CD4-positive, alpha-beta T cell treated with Interleukin-17A for 4 hours (primary cell): ENCODE data around the gene HPGDS.
"Not testable (repeated sequence)": the region's sequence is repeated elsewhere in the genome, so short reads cannot be mapped to it uniquely, and the experiment has no call there.

ENCODE experiments used
- DNase-seq: peaks from one replicate; pipeline ENCODE4 v3.0.0-alpha.2; 2020; ENCODE audit warnings: mixed read lengths

The HPGDS gene

GRCh38 chr4:94307231-94307871 lies 35.3 kb downstream of the HPGDS start:
- no peak for DNase-seq

GRCh38 chr4:94306713-94307112 lies 35.9 kb downstream of the HPGDS start:
- no peak for DNase-seq

DNA sequence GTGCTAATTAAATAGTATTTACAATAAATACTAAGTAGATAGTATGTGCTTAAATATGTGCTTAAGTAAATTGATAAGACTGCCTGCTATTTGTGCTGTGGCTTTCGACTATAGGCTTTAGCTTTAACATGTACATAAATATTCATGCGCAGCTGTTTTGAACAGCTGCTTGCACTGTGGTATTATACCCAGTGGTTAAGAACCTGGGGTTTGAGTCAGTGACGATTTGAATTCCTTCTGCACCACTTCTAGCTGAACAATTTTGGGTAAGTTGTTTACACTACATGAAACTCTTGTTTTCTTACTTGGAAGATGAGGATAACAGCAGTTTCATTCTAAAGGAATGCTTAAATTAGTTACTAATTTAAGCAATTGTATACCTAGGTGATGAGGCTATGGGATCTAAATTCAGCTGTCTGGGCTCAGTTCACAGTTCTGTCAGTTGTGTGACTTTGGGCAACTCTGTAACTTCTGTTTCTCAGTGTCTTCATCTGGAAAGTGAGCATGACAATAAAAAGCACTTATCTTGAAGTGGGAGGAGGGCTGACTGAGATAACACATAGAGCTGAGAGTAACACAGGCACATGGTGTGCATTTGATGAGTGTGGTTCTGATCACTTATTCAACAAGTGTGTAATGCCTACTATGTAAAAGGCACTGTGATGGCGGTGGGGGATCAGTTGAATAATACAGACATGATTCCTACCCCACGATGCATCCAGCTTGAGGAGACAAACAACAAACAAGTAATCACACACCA lies 37.0 kb downstream of the HPGDS start:
- DNase-seq: no peak

DNA sequence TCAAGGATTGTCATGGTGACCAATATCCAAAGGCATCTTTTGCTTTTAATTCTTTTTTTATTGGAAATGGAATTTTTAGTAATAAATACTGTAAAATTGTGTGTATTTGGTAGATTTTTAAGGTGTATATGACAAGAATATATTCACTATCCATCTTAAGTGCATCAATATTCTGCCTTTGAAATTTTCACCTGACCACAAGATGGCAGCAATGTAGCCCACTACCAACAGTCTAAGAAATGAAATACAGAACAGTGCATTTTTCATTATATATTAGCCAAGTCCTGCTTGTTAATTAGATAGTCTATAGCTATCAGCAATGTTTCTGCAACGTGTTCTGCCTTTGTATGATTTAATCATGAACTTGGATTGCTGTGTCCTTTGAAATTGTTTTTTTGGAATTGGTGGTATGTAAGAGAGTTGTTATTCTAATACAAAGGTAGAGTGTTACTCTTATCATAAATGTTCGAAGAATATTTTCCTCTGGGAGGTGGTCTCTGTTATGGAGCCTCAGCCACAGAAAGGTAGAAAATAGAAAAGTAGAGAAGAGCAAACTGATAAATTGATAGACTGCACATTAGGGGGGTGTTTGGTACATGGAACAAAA lies 38.2 kb downstream of the HPGDS start:
- no peak for DNase-seq

DNA sequence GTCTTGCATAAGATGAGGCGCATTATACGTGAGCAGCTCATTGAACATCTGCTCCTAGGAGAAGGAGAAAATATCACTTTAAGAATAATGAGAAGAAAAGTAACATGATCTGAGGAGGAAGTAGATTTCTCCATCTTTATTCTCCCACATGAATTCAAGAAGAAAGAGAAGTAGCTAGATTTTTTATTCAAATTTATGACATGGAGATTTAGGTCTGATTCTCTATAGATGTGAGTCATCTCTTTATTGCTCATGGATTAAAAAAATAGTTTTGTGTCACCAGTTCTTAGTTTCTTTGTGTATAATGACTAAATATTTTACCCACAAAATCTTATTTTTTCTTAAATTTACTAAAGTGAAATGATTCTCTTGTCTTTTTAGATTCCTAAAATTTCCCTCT lies 40.4 kb downstream of the HPGDS start:
- no peak for DNase-seq

- no peak for DNase-seq
Observed at GRCh38 chr4:94298725-94299252, 43.8 kb downstream of the HPGDS start.

- DNase-seq: not testable (repeated sequence)
Observed at GRCh38 chr4:94295473-94295872, 47.2 kb downstream of the HPGDS start.

GRCh38 chr4:94293981-94294380 lies 48.7 kb downstream of the HPGDS start:
- DNase-seq: not testable (repeated sequence)

DNA sequence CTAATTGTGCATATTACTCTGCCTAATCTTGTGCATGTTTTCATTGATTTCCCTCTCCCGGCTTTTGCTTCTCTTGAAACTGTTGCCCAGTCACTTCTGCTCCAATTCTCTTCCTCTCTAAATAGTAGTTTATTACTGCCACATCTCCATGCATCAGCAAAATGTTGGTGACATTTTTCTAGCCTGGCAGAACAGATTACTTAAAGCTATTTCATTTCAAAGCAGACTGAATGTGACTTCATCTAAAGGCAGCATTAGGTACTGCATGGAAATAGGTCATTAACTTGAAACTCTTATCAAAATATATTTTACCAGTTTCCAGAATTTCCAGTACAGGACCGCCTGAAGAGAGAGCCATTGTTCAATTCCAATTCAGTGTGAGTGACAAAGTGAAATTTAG lies 52.4 kb downstream of the HPGDS start:
- no peak for DNase-seq

GRCh38 chr4:94285666-94286065 lies 57.0 kb downstream of the HPGDS start:
- DNase-seq: no peak

GRCh38 chr4:94284889-94285288 lies 57.7 kb downstream of the HPGDS start:
- no peak for DNase-seq

DNA sequence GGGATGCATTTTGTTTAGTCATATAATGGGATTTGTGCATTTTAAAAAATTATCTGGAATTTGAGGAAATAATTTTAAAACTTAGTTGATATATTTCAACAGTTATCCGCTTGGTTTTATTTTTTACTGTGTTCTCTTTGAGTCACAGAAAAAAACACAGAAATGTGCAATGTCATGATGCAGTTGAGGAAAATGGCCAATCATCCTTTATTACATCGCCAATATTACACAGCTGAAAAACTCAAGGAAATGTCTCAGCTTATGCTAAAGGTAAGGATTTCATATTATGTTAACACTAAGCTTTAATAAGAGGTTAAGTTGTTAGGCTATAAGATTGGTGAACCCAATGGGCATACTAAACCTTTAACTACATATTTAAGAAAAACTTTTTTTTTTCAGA lies 63.9 kb downstream of the HPGDS start:
- DNase-seq: no peak

GRCh38 chr4:94277534-94277933 lies 65.1 kb downstream of the HPGDS start:
- DNase-seq: no peak

DNA sequence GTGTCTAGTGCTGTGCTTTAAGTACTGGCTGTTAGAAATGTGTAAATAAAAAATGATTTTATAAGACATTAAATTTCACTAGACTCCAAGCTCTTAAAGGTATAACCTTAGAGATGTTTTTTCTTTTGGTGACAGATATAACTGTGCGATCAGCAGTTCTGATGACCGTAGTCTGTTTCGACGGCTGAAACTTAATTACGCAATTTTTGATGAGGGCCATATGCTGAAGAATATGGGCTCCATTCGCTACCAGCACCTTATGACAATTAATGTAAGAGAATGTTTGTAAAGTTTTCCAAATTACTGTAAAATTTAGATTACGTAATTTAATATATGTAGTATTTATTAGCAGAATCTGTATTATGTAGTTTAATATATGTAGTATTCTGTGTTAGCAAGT lies 66.4 kb downstream of the HPGDS start:
- DNase-seq: no peak

- no peak for DNase-seq
Observed at GRCh38 chr4:94274912-94275311, 67.7 kb downstream of the HPGDS start.

GRCh38 chr4:94271248-94271647 lies 71.4 kb downstream of the HPGDS start:
- DNase-seq: no peak

DNA sequence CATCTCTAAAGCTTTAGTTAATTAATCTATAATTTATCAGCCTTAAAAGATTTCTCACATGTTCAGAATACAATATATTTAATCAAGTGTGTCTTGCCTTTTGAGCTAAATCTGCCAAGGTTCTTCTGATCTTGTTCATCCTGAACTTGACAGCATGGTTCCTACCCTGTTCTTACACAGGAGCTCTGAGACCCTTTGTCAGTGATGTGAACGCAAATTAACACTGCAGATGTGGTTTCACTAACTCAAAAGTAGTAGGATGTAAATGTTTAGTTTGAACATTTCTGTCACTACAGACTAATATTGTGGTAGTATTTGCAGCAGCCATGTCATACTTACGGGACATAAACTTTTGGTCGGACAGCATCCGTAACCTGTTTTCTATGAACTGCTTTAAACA lies 75.6 kb downstream of the HPGDS start:
- DNase-seq: no peak

DNA sequence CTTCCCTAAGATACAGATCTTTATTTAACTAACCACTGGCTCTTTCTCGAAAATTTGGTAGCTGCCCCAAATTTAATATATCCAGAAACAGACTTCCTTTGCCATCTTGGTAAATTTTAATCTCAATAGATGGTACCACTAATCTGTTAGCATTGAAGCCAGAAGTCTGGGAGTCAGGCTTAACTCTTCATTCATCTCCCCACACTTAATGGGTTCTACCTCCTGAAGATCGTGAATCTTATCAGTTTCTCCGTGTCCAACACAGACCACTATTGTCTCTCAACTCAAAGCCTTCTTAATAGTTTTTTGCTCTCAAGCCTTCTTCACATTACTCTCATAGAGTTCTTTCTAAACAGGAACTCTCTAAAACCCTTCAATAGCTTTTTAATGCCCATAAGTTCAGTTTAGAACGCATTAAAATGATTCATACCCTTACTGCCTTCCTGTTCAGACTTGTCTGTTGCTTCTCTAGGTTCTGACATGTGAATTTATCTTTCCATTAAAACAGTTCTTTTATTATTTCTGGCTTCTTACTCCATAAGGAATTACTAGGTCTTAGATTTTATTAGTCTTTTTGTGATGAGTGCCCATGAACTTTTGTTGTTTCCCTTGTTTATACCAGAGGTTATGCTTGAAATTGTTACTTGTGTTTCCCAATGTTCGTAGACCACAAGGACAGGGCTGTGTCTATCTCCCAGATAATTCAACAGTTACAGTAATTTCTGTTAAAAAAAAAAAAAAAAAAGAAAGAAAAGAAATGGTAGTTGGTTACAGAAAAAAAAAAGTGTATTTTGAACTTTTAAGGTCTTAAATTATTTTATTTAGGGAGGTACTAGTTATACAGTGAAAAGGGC lies 80.2 kb downstream of the HPGDS start:
- no peak for DNase-seq

- no peak for DNase-seq
Observed at GRCh38 chr4:94256828-94257227, 85.8 kb downstream of the HPGDS start.

DNA sequence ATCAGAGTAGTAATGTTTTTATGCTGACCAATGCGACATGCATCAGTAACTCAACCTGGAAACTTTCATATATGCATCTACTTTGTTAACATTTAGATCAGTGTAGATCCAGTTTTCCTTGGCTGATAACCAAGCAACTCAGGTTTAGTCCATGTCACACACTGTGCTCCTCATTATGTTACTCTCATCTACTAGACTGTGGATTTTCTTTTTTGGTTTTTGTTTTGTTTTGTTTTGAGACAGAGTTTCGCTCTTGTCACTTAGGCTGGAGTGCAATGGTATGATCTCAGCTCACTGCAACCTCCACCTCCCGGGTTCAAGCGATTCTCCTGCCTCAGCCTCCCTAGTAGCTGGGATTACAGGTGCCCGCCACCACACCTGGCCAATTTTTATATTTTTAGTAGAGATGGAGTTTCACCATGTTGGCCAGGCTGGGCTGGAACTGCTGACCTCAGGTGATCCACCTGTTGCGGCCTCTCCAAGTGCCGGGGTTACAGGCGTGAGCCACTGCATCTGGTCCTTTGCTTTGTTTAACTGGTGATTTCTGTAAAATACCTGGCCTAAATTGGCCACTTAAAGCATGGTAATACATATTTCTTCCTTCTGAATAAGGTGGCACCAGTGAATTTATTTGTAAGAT lies 86.4 kb downstream of the HPGDS start:
- DNase-seq: no peak

DNA sequence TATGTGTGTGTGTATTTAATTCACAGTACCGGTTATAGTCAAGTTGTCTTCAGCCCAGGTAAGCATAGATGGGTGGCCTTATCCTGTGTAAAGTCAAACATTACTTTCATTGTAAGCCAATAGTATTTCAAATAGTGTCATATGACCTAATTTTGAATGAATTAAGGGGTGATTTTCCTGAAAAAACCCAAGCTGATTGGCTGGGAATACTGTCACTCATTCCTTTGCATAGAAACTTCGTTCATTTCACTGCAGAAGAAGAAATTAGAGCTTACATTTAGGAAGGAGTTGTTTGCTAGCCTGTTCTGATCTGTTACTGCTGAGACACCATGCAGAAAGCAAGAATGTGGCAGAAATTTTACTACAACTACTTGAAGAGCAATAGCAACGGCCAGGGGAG lies 89.6 kb downstream of the HPGDS start:
- DNase-seq: no peak

DNA sequence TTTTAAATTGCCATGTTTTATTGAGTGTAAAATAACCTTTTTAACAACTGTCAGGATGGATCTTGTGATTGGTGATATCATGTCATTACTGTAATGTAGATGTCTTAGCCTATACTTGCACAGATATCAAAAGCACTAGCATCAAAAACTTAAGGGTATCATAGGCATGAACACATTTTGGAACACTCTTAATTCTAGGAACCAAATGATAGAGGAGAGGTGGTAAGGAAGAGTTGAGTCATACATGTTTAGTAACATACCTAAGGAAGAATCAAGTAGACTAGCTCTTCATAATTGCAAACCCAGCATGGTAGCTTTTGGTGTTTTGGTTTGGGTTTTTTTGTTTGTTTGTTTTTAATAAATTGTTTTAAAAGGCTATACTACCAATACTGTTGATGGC lies 91.5 kb downstream of the HPGDS start:
- no peak for DNase-seq
